Activated effector memory CD4-positive, alpha-beta T cell treated with anti-CD3 and anti-CD28 coated beads, Interleukin-2, amount 50 U/mL, for 16 hours (primary cell): Measurements from ENCODE around the gene CCDC39.
"Not testable (repeated sequence)": the region's sequence is repeated elsewhere in the genome, so short reads cannot be mapped to it uniquely, and the experiment has no call there.

Experiments
- DNase-seq: peaks from one replicate; pipeline ENCODE4 v3.0.0-alpha.2; 2020

The CCDC39 gene

GRCh38 chr3:180619723-180620122, 59.6 kb downstream of the CCDC39 start:
- DNase-seq: no peak

GRCh38 chr3:180618563-180618962, 60.7 kb downstream of the CCDC39 start:
- DNase-seq: not testable (repeated sequence)

- no peak for DNase-seq
Observed at GRCh38 chr3:180617049-180617448, 62.2 kb downstream of the CCDC39 start.

GRCh38 chr3:180615954-180616353, 63.3 kb downstream of the CCDC39 start:
- no peak for DNase-seq

- DNase-seq: no peak
Observed at GRCh38 chr3:180612364-180612763, 66.9 kb downstream of the CCDC39 start.

GRCh38 chr3:180611006-180611405, 68.3 kb downstream of the CCDC39 start:
- DNase-seq: no peak

- peak; percentile 97 for DNase-seq
Observed at GRCh38 chr3:180601688-180602666, 77.3 kb downstream of the CCDC39 start, which contains the start of gene TTC14. Gene TTC14 (plus strand): TSS chr3:180602163. CDS start chr3:180602262, 99 bp downstream.

- peak; percentile 53 for DNase-seq
Observed at GRCh38 chr3:180600473-180600872, 78.8 kb downstream of the CCDC39 start.

- DNase-seq: no peak
Observed at GRCh38 chr3:180595559-180595935, 83.7 kb downstream of the CCDC39 start.

- DNase-seq: no peak
Observed at GRCh38 chr3:180594631-180595558, 84.4 kb downstream of the CCDC39 start.

- not testable (repeated sequence) for DNase-seq
Observed at GRCh38 chr3:180593631-180594030, 85.7 kb downstream of the CCDC39 start.

- DNase-seq: no peak
Observed at GRCh38 chr3:180590396-180590795, 88.9 kb downstream of the CCDC39 start.

- DNase-seq: no peak
Observed at GRCh38 chr3:180580934-180581333, 98.4 kb downstream of the CCDC39 start.

- DNase-seq: no peak
Observed at GRCh38 chr3:180575571-180575970, 103.7 kb downstream of the CCDC39 start.

- no peak for DNase-seq
Observed at GRCh38 chr3:180571831-180572598, 107.3 kb downstream of the CCDC39 start.

- DNase-seq: no peak
Observed at GRCh38 chr3:180570238-180570637, 109.1 kb downstream of the CCDC39 start.

GRCh38 chr3:180564676-180565075, 114.6 kb downstream of the CCDC39 start:
- DNase-seq: no peak
